GM18508 (cell line): ENCODE measurements around the gene IFI30.

ENCODE experiments used
- ATAC-seq: cut with Tn5 transposase; IDR thresholded peaks from one replicate; pipeline ENCODE4 v1.9.1; 2021; ENCODE audit warnings: moderate number of reproducible peaks; ENCODE audit not compliant: insufficient read depth, unreplicated experiment

The IFI30 gene

DNA sequence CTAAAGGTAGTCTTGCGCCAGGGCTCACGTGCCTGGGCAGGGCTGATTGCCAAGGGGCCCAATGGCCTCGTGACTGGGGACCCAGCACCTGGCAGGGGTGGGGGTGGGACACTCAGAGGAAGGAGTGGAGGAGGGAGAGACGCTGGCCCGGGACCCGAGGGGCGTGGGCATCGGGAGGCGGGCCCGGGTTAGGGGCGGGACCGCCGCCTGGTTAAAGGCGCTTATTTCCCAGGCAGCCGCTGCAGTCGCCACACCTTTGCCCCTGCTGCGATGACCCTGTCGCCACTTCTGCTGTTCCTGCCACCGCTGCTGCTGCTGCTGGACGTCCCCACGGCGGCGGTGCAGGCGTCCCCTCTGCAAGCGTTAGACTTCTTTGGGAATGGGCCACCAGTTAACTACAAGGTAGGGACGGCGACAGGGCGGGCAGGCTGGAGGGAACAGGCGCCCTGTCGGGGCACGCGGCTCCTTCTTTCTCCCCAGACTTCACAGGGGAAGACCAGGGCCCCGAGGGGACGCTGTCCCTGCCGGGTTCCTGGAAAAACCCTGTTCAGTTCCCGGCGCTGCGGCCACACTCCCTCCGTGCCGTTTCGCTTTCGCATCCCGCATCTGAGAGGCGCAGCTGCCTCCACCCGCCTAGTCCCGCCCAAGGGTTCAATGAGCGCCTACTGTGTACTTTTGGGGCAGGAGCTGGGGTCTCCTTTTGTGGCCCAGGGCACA is at the start of gene IFI30:
Gene IFI30 (plus strand): TSS at position 242 of the 717 bp plus-strand sequence. CDS start 29 bp downstream, at position 271.
- ATAC-seq, result no peak

DNA sequence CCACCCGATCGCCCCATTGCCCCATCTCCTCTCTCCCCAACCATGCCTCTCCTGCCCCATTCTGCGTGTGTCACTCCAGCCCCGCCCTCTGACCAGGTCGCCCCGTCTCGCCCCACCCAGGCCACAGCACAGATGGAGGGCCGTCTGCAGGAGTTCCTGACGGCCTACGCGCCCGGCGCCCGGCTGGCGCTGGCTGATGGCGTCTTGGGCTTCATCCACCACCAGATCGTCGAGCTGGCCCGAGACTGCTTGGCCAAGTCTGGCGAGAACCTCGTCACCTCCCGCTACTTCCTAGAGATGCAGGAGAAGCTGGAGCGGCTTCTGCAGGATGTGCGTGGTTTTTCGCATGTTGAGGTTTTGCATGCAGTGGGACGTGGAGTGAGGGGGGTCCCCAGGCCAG is 49.8 kb upstream of the IFI30 start:
- ATAC-seq, result no peak

DNA sequence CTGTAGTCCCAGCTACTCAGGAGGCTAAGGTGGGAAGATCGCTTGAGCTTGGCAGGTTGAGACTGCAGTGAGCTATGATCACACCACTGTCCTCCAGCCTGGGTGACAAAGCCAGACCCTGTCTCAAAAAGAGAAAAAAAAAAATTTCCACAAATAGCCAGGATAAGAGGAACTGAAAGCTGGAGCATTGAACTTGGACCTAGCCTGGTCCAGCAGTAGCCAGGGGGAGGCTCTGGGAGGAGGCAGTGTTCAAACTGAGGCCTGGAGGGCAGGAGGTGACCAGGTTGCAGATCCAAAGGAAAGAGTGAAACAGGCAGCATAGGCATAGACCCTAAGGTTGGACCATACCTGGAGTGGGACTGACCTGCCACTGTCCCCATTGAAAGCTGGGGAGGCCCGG is 47.5 kb upstream of the IFI30 start:
- no peak for ATAC-seq

DNA sequence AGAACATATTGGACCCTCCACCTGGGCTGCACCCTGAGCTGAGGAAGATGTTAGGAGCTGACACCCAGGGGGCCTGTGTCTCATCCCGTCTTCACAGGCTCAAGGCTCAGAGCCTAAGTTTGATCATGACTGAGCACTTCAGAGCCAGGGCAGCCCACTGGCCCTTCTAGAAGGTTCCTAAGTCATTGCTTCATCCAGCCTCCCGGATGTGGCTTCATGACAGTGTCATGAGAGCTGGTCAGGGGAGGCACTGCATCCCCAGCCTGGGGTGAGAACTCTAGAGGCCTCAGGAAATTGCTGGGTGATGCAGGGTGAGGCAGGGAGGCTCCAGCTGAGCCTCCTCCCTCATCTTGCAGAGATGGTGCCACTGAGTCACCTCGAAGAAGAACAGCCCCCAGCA is 45.6 kb upstream of the IFI30 start:
- ATAC-seq, result no peak

DNA sequence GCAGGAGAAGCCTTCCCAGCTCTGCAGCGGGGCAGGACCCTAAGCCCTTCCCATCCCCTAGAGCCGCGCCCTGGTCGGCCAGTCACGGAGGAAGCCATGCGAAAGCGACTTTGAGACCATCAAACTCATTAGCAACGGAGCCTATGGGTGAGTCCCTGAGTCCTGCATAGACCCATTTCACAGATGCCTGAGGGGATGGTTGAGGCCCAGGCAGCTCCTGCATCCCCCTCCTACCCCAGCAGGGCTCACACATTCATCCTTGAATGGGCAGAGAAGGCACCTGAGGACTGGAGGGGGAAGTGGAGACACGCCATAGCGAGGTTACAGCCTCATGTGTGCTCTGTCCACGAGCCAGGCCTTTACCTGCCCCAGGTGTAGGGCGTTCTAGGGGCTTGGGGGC is 44.8 kb upstream of the IFI30 start:
- ATAC-seq, result no peak

DNA sequence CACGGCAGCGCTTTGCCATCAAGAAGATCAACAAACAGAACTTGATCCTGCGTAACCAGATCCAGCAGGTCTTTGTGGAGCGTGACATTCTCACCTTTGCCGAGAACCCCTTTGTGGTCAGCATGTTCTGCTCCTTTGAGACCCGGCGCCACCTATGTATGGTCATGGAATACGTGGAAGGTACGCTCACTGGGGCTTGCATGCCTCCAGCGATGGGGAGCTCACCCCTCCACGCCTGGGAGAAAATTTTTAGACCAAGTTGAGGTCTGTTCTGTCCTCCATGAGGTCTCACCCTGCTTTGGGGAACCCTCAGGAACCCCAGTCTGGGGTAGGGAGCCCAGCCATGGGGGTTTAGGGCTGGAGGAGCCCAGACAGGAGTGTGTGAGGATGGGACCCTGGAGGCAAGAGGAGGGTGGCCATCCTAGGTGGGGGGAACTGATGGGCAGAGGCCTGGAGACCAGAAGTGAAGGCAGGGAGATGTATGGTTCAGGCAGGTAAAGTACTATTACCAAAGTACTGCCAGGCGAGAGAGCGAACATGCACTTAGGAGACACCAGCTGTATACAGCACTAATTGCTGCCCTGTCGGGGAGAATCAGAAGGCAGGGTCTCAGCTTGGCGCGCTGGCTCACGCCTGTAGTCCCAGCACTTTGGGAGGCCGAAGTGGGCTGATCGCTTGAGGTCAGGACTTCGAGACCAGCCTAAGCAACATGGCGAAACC is 42.9 kb upstream of the IFI30 start:
- ATAC-seq, result no peak

DNA sequence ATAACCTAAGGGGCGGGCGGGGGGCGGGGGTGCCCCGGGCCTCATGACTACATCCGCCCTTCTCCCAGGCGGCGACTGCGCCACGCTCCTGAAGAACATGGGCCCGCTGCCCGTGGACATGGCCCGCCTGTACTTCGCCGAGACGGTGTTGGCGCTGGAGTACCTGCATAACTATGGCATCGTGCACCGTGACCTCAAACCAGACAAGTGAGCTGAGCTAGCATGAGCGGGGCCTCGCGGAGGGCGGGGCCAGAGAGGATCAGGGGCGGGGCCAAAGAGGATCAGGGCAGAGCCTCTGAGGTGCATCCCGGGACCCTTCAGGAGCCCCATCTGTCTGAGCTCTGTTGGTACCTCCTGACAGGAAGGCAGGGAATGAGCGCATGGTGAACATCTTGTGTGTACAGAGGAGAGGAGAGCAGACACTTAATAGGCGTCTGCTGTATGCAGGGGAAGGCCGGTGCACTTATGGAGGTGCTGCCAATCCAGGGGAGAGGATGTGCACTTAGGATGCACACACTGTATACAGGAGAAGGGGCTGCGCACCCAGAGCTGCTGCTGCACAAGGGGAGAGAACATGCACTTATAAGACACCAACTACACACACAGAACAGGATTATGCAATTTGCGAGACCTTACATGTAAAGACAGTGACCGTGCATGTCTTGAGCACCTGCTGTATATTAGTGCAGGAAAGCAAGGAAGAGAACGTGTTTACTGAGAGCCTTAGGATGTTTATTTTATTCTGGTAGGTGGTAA is 41.6 kb upstream of the IFI30 start:
- no peak for ATAC-seq

DNA sequence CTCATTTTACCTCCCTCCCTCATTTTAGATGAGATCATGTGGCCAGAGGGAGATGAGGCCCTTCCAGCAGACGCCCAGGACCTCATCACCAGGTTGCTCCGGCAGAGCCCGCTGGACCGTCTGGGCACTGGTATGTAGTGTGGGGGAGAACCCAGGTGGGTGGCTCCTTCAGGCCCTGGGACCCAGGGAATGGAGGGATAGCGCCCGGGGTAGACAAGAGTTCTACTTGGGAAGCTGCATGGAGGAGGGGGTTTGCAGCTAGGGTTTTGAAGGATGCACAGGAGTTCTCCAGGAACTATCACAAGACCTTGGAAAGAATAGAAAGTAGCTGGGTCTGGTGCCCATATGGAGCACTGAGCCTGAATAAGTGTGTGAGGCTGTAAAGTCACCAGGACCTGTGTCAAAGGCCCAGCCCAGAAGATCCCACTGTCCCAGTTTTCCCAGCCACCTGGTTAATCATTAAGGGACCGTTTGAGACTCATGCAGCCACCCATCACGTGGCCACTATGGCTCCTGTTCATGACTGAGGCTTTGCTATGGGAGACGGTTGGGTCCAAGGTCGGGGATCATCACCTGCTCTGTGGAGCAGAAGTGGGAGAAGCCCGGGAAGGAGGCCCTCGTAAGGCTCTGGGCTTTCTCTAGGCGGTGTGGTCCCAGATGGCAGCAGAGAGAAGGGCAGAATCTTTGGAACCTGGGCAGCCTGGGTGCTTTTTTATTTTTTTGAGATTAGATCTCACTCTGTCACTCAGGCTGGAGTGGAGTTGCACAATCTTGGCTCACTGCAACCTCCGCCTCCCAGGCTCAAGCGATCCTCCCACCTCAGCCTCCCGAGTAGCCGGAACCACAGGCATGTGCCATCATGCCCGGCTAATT is 37.7 kb upstream of the IFI30 start:
- no peak for ATAC-seq

DNA sequence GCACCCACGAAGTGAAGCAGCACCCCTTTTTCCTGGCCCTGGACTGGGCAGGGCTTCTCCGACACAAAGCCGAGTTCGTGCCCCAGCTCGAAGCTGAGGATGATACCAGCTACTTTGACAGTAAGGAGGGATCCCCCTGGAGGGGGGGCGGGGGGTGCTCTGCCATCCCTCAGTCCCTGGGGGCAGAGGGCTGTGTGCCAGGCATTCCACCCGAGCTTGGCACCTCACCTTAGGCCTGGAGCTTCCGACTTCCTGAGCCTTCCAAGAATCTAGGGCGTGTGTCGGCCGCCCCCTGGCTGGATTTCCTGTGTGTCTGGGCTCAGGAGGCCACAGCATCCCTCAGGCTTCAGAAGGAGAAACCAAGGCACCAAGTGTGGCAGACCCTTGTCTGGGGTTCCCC is 36.4 kb upstream of the IFI30 start:
- no peak for ATAC-seq

DNA sequence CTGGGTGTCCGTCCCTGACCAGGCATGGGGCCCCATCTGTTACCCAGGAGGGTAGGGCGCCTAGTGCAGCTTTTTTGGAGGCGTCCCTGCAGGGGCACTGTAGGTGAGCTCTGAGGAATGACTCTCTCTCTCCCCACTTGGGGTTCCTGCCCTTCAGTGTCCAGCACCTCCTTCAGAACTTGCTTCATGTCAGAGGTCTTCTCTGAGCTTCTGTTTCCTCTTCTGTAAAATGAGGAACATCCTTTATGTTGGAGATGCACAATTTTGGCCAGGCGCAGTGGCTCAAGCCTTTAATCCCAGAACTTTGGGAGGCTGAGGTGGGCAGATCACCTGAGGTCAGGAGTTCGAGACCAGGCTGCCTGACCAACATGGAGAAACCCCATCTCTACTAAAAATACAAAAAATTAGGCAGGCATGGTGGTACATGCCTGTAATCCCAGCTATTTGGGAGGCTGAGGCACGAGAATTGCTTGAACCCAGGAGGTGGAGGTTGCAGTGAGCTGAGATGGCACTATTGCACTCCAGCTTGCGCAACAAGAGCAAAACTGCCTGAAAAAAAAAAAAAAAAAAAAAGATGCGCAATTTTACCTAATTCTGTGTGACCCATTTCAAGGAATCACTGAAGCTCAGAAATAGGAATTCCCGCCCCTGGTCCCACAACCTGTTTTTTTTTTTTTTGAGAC is 35.8 kb upstream of the IFI30 start:
- no peak for ATAC-seq

DNA sequence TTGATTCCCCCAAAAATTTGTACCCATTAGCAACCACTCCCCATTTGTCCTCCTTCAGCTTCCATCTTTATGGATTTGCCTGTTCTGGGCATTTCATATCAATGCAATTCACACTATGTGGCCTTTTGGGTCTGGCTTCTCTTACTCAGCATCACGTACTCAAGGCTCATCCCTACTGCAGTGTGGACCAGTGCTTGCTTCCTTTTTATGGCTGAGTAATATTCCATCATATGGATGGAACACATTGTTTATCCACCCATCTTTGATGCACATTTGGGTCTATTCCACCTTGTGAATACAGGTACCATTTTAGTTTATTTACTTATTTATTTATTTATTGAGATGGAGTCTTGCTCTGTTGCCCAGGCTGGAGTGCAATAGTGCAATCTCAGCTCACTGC is 33.1 kb upstream of the IFI30 start:
- ATAC-seq, result no peak

DNA sequence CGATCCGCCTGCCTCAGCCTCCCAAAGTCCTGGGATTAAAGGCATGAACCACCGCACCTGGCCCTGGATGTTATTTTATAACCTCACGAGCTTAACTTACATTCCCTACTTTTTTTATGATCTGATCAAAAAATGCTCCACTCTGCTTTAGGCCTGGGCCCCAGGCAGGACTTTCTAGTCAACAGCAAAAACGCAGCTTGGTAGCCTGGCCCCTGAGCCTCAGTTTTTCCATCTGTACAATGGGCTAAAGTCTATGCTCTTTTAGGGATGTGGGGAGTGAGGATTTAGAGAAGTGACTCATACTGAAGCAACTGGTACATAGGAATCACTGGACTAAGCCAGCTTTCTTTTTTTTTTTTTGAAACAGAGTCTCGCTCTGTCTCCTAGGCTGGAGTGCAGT is 32.6 kb upstream of the IFI30 start:
- ATAC-seq, result no peak

DNA sequence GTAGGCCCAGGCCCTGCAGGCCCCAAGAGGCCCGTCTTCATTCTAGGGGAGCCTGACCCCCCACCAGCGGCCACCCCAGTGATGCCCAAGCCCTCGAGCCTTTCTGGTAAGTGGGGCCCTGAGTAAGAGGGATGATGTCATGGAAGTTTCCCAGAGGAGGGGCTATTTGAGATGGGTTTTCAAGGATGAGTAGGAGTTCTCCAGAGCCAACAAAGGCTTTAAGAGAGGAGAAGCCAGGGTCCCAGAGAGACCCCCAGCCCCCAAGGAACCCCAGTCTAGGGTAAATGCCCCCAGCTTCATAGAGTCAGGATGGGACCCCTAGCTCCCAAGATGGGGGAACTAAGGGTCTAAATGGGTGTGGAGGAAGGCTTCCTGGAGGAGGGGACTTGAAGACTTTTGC is 29.7 kb upstream of the IFI30 start:
- no peak for ATAC-seq

DNA sequence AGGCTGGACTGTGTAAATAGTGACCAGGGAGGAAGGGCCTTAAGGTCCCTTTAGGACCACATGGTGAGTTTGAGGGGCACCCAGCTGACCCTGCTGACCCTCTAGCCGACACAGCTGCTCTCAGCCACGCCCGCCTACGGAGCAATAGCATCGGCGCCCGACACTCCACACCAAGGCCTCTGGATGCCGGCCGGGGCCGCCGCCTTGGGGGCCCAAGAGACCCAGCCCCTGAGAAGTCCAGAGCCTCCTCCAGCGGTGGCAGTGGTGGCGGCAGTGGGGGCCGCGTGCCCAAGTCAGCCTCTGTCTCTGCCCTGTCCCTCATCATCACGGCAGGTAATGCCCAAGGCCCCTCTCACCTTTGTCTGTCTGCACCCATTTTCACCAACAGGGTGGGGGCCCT is 29.3 kb upstream of the IFI30 start:
- no peak for ATAC-seq

DNA sequence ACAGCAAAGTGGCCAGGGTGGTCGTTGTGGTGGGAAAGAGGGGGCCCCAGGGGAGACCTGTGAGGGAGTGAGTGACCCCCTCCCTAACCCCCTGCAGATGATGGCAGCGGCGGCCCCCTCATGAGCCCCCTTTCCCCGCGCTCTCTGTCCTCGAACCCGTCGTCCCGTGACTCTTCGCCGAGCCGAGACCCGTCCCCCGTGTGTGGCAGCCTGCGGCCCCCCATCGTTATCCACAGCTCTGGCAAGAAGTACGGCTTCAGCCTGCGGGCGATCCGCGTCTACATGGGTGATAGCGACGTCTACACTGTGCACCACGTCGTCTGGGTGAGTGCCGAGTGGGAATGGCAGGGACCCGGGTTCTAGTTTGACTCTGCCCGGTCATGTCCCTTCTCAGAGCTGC is 28.7 kb upstream of the IFI30 start:
- ATAC-seq, result no peak

DNA sequence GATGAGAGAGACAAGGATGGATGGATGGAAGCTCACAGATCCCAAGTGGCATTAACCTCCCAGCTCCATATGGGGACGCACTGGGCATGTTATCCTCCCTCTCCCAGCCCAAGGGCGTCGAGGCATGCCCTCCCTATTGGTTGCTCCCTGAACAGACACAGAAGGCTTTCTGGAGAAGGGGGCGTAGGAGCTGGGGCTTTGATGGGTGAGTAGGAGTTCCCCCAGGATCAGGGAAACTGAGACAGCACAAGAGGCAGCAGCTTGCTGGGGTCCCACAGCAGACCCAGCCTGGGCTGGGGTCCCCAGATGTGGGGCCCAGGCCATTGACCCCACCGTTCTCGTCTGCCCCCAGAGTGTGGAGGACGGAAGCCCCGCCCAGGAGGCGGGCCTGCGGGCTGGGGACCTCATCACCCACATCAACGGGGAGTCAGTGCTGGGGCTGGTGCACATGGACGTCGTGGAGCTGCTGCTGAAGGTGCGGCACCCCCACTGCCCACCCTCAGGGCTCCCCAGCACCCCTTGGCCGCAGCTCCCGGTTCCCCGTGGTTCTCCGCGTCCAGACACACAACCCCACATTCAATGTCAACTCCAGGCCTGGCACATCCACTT is 28.1 kb upstream of the IFI30 start:
- ATAC-seq, result no peak

DNA sequence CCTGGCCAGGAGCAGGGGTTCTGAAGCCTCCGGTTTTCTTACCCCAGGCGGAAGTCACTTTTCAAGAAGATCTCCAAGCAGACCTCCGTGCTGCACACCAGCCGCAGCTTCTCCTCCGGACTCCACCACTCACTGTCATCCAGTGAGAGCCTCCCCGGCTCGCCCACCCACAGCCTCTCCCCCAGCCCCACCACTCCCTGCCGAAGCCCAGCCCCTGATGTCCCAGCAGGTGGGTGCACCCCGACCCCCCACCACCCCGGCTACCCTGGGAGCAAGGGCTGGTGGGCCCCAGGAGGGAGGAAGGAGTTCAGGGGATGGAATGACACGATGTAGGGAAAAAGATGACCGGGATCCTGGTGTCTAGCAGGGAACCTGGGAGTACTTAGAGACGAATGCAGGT is 26.2 kb upstream of the IFI30 start:
- ATAC-seq, result no peak

DNA sequence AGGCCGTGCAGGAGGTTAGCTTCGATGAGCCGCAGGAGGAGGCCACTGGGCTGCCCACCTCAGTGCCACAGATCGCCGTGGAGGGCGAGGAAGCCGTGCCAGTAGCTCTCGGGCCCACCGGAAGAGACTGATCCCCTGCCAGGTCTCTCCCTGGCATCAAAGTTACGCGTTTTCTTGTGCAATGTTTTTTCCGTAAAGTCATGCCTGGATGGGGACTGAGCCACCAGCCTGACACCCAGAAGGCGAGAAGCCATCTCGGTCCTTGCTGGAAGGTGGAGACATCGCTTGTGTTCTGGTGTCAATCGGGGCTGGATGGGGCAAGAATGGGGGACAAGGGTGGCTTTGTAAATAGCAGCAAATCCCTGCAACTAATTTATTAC is 24.0 kb upstream of the IFI30 start:
- ATAC-seq, result no peak

DNA sequence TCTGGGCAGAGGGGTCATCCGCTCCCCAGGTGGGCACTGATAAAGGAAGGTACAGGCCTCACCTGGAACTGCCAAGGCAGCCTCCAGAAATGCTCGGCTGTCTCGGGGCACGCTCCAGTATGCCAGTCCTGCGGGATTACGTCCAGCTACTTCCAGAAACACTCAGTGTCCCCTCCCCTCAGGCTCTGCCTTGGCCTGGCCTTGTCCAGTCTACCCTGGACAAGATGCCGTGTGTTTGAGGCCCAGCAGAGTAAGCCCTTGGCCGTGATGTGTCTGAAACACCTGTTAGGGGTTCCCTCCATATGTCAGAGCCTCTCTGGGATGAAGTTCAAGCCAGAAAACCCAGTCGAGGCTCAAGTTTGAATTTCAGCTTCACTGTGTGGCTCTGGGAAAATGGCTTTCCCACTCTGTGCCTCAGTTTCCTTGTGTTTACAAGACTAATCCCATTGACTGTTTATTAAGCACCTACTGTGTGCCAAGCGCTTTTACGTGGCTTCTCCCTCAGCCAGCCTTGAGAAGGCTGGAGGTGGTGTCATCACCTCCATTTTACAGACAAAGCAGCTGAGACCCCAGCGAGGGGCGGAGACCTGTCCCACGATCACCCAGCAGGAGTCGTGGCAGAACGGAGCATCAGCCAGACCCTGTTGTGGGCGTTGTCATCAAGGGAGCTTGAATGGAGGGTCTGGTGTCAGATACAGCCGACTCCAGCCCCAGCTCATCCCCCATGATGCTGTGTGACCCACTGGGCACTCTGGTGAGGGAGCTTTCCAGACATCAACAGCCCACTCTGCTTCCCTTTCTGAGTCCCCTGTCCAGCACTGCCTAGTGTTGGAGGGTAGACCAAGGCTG is 22.6 kb upstream of the IFI30 start:
- no peak for ATAC-seq
